K562 (cell line): Measurements from ENCODE around the gene CENPH. TPM values are rescaled to one million over a fixed set of nuclear protein-coding genes. Genes with fewer than 3 reads are reported as not detected.

Source experiments
- BRCA1 ChIP-seq, 2 experiments: fragments of 450-650 bp in 1 of 2; sonication (generic) in 1 of 2; formaldehyde crosslinking in 1 of 2; IDR thresholded peaks; 2 replicates each; pipeline versions ENCODE4 v1.5.0 to v1.6.1; 2017 to 2020; ENCODE audit warnings: mild to moderate bottlenecking in 1 of 2, missing genetic modification reagents in 1 of 2
- CBFA2T2 ChIP-seq: fragments of 450-650 bp; conservative IDR thresholded peaks from 2 replicates; pipeline ENCODE4 v1.6.1; 2017; ENCODE audit warnings: mild to moderate bottlenecking
- HCFC1 ChIP-seq: IDR thresholded peaks from 2 replicates; pipeline ENCODE4 v1.6.1; 2012; ENCODE audit warnings: low read depth, low read length, improper control_type of control experiment
- HLTF ChIP-seq: fragments of 450-650 bp; IDR thresholded peaks from 2 replicates; pipeline ENCODE4 v1.6.1; 2016
- MAFG ChIP-seq: fragments of 450-650 bp; conservative IDR thresholded peaks from 2 replicates; pipeline ENCODE4 v1.6.1; 2016; ENCODE audit warnings: missing genetic modification characterization, missing compliant biosample characterization
- NFE2 ChIP-seq: IDR thresholded peaks from 2 replicates; pipeline ENCODE4 v1.6.1; 2014; ENCODE audit warnings: antibody characterized with exemption, low read depth
- NR2C2 ChIP-seq, 2 experiments: fragments of 200-800 bp in 1 of 2; sonication (Bioruptor generic) in 1 of 2; sonication (generic) in 1 of 2; formaldehyde crosslinking in 1 of 2; IDR thresholded peaks; 2 replicates each; pipeline versions ENCODE4 v1.6.1 to v1.8.0; 2016 to 2022; ENCODE audit warnings: mild to moderate bottlenecking in 1 of 2, missing compliant biosample characterization in 1 of 2, missing genetic modification characterization in 1 of 2, missing genetic modification reagents in 1 of 2
- PCBP1 ChIP-seq: fragments of 200-400 bp; formaldehyde crosslinking; IDR thresholded peaks from 2 replicates; pipeline ENCODE4 v1.6.1; 2018; ENCODE audit warnings: mild to moderate bottlenecking, low read depth, low read length; ENCODE audit not compliant: poor library complexity, severe bottlenecking
- PML ChIP-seq: IDR thresholded peaks from 2 replicates; pipeline ENCODE4 v1.6.1; 2012; ENCODE audit warnings: low read length, inconsistent platforms
- POLR2AphosphoS2 ChIP-seq: IDR thresholded peaks from 2 replicates; pipeline ENCODE4 v1.6.1; 2012; ENCODE audit warnings: low read length, improper control_type of control experiment
- SNIP1 ChIP-seq: fragments of 450-650 bp; IDR thresholded peaks from 2 replicates; pipeline ENCODE4 v1.7.1; 2017; ENCODE audit warnings: low read depth, mild to moderate bottlenecking
- SOX6 ChIP-seq: fragments of 450-650 bp; IDR thresholded peaks from 2 replicates; pipeline ENCODE4 v1.6.1; 2014; ENCODE audit warnings: mild to moderate bottlenecking
- TARDBP ChIP-seq: fragments of 450-650 bp; IDR thresholded peaks from 2 replicates; pipeline ENCODE4 v1.6.1; 2016
- U2AF2 ChIP-seq: fragments of 200-400 bp; formaldehyde crosslinking; optimal IDR thresholded peaks from 2 replicates; pipeline ENCODE3; 2017; ENCODE audit warnings: low read depth, mild to moderate bottlenecking, low read length
- ZNF444 ChIP-seq: fragments of 250-450 bp; sonication (Bioruptor Pico); IDR thresholded peaks from 2 replicates; pipeline ENCODE4 v1.4.0; 2020; ENCODE audit warnings: mild to moderate bottlenecking, moderate library complexity
- ZNF57 ChIP-seq: fragments of 450-650 bp; formaldehyde crosslinking; IDR thresholded peaks from 2 replicates; pipeline ENCODE4 v1.4.0; 2020; ENCODE audit warnings: mild to moderate bottlenecking, moderate library complexity
- polyA plus RNA-seq, 8 experiments: library from polyadenylated mRNA; depleted of rRNA in 4 of 8; stranded (reverse) in 5 of 8; unstranded in 3 of 8; fragments of >200 nt; fragmentation: Nextera tagmentation in 2 of 8; fragmentation: Illumina TruSeq in 1 of 8; extraction: Ambion mirVana in 2 of 8; extraction: Trizol in 1 of 8; gene quantifications; 2 replicates each; pipeline versions ENCODE4 v1.2.1 to v1.2.3, GENCODE V29; 2011 to 2014; ENCODE audit warnings: inconsistent platforms in 1 of 8, missing spikeins in 1 of 8
- total RNA-seq, 7 experiments: library from RNA; depleted of rRNA in 6 of 7; stranded (reverse); fragments of >200 nt in 6 of 7; fragmentation: Illumina TruSeq in 2 of 7; extraction: Trizol in 2 of 7; gene quantifications; 2 replicates each; pipeline versions ENCODE4 v1.2.1 to v1.2.3, GENCODE V29; 2011 to 2021; ENCODE audit warnings: low replicate concordance in 1 of 7
- TF ChIP-seq, protein P1 (sequence below), 2 experiments: fragments of 450-650 bp; conservative IDR thresholded peaks; 2 replicates each; pipeline ENCODE4 v1.6.1; 2017; ENCODE audit warnings: mild to moderate bottlenecking in 2 of 2, moderate library complexity in 2 of 2
- TF ChIP-seq, protein P2 (sequence below): sonication (generic); formaldehyde crosslinking; IDR thresholded peaks from 2 replicates; pipeline ENCODE4 v1.8.1; 2023; ENCODE audit warnings: mild to moderate bottlenecking, missing genetic modification reagents, moderate library complexity
- TF ChIP-seq, protein P3 (sequence below): fragments of 250-450 bp; sonication (Bioruptor Pico); IDR thresholded peaks from 2 replicates; pipeline ENCODE4 v1.5.1; 2021; ENCODE audit warnings: mild to moderate bottlenecking
- TF ChIP-seq, protein P4 (sequence below), 3 experiments: fragments of 200-800 bp in 1 of 3; fragments of 250-450 bp in 1 of 3; fragments of 450-650 bp in 1 of 3; sonication (Bioruptor Pico) in 1 of 3; sonication (Bioruptor generic) in 1 of 3; formaldehyde crosslinking in 1 of 3; IDR thresholded peaks; 2 replicates each; pipeline versions ENCODE4 v1.6.1 to v1.8.0; 2016 to 2022; ENCODE audit warnings: mild to moderate bottlenecking in 2 of 3, missing genetic modification characterization in 2 of 3, missing compliant biosample characterization in 1 of 3, moderate library complexity in 1 of 3

Gene CENPH
- total and polyA plus RNA-seq, 9 of the 15 experiments (the other 6 are each of a cell fraction or from before 2014, with no cell fraction given), result 10.5 to 124 (median 74.9) TPM

DNA sequence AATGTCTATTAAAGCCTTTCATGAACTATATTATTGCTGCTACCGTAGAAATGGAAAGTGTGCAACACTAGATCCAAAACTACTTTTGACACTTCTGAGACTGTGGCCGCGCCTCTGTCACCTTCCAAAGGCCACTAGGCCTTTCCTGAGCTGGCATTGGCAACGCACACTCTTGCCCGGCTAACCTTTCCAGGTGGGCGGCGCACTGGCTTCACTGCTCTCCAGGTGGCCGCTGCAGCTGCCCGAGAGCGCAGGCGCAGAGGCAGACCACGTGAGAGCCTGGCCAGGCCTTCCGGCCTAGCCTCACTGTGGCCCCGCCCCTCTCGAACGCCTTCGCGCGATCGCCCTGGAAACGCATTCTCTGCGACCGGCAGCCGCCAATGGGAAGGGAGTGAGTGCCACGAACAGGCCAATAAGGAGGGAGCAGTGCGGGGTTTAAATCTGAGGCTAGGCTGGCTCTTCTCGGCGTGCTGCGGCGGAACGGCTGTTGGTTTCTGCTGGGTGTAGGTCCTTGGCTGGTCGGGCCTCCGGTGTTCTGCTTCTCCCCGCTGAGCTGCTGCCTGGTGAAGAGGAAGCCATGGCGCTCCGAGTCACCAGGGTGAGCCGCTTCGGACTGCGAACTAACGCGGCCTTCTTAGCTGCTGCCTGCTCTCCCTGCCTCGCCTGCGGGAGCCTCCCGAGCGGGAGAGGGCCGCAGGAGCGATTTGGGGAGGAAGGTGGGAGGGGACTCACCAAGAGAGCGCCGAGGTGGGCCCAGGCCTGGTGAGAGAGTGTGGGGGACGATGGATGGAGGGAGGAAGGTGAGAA, 22.5 kb upstream of the CENPH start, which contains the start of gene CCNB1 (continued):
- TF ChIP-seq NR2C2 (CRISPR knock-in tag; IDR thresholded peaks at IDR 0.05) (no peak; the same call in 1 of the 2 replicates), NR2C2 (tag; IDR thresholded peaks at IDR 0.05) (peak; percentile 74), SOX6 (peak; percentile 47; the same call in 1 of the 2 replicates), U2AF2 (no peak), SNIP1 (no peak), BRCA1 (IDR thresholded peaks at IDR 0.05) (no peak), BRCA1 (CRISPR knock-in tag; IDR thresholded peaks at IDR 0.05) (no peak), PCBP1 (peak; percentile 67), CBFA2T2 (peak; percentile 56), HLTF (no peak), POLR2AphosphoS2 (peak; percentile 57; the same call in 1 of the 2 replicates), HCFC1 (peak; percentile 47), NFE2 (no peak), ZNF444 (CRISPR knock-in tag) (no peak), ZNF57 (CRISPR knock-in tag) (no peak), PML (peak; percentile 21; the same call in 1 of the 2 replicates), TARDBP (no peak), MAFG (tag) (no peak)
- TF ChIP-seq, protein P1, sequence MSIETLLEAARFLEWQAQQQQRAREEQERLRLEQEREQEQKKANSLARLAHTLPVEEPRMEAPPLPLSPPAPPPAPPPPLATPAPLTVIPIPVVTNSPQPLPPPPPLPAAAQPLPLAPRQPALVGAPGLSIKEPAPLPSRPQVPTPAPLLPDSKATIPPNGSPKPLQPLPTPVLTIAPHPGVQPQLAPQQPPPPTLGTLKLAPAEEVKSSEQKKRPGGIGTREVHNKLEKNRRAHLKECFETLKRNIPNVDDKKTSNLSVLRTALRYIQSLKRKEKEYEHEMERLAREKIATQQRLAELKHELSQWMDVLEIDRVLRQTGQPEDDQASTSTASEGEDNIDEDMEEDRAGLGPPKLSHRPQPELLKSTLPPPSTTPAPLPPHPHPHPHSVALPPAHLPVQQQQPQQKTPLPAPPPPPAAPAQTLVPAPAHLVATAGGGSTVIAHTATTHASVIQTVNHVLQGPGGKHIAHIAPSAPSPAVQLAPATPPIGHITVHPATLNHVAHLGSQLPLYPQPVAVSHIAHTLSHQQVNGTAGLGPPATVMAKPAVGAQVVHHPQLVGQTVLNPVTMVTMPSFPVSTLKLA (conservative IDR thresholded peaks at IDR 0.05), result peak; percentile 94 to 97
- TF ChIP-seq, protein P2, sequence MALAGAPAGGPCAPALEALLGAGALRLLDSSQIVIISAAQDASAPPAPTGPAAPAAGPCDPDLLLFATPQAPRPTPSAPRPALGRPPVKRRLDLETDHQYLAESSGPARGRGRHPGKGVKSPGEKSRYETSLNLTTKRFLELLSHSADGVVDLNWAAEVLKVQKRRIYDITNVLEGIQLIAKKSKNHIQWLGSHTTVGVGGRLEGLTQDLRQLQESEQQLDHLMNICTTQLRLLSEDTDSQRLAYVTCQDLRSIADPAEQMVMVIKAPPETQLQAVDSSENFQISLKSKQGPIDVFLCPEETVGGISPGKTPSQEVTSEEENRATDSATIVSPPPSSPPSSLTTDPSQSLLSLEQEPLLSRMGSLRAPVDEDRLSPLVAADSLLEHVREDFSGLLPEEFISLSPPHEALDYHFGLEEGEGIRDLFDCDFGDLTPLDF, result 0 out of 2 replicates have a peak, but pooled peaks have one; percentile 33
- TF ChIP-seq, protein P3, sequence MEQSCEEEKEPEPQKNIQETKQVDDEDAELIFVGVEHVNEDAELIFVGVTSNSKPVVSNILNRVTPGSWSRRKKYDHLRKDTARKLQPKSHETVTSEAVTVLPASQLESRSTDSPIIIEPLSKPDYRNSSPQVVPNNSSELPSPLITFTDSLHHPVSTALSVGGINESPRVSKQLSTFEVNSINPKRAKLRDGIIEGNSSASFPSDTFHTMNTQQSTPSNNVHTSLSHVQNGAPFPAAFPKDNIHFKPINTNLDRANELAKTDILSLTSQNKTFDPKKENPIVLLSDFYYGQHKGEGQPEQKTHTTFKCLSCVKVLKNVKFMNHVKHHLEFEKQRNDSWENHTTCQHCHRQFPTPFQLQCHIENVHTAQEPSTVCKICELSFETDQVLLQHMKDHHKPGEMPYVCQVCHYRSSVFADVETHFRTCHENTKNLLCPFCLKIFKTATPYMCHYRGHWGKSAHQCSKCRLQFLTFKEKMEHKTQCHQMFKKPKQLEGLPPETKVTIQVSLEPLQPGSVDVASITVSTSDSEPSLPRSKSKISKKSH, result no peak
- TF ChIP-seq, protein P4, sequence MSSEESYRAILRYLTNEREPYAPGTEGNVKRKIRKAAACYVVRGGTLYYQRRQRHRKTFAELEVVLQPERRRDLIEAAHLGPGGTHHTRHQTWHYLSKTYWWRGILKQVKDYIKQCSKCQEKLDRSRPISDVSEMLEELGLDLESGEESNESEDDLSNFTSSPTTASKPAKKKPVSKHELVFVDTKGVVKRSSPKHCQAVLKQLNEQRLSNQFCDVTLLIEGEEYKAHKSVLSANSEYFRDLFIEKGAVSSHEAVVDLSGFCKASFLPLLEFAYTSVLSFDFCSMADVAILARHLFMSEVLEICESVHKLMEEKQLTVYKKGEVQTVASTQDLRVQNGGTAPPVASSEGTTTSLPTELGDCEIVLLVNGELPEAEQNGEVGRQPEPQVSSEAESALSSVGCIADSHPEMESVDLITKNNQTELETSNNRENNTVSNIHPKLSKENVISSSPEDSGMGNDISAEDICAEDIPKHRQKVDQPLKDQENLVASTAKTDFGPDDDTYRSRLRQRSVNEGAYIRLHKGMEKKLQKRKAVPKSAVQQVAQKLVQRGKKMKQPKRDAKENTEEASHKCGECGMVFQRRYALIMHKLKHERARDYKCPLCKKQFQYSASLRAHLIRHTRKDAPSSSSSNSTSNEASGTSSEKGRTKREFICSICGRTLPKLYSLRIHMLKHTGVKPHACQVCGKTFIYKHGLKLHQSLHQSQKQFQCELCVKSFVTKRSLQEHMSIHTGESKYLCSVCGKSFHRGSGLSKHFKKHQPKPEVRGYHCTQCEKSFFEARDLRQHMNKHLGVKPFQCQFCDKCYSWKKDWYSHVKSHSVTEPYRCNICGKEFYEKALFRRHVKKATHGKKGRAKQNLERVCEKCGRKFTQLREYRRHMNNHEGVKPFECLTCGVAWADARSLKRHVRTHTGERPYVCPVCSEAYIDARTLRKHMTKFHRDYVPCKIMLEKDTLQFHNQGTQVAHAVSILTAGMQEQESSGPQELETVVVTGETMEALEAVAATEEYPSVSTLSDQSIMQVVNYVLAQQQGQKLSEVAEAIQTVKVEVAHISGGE (CRISPR knock-in tag; IDR thresholded peaks at IDR 0.05), result no peak
